ENCODE results near the gene ZNF101. TPM values are rescaled to one million over a fixed set of nuclear protein-coding genes. Genes with fewer than 3 reads are reported as not detected.
"Not testable (repeated sequence)": the region's sequence is repeated elsewhere in the genome, so short reads cannot be mapped to it uniquely, and the experiment has no call there.

Gene ZNF101
- total and polyA plus RNA-seq, 2 donors (not counting 1 experiment from before 2014, with no cell fraction given) = 4.4 to 5.4 TPM

- H3K4me3 ChIP-seq (replicated peaks in 1 of 4; ENCODE audit: control extremely low read depth in 1 of 4, insufficient read depth in 1 of 4, low read depth in 3 of 4, low read length in 4 of 4) = no peak overlapping the region
- no peaks in the 10 kb centered on the region for H4K20me1 ChIP-seq (ENCODE audit: control insufficient read depth, extremely low read depth, insufficient read depth, low read length)
- no peak overlapping the region for H3K4me2 ChIP-seq (ENCODE audit: extremely low read depth, insufficient read depth, low read length)
- no peaks in the 10 kb centered on the region for H3K79me2 ChIP-seq (ENCODE audit: control insufficient read depth, insufficient read depth, low read length)
- H3K27me3 ChIP-seq (ENCODE audit: control insufficient read depth, insufficient read depth, low read length) = no peaks in the 10 kb centered on the region
- H3K36me3 ChIP-seq (ENCODE audit: control insufficient read depth, insufficient read depth, low read length) = no peaks in the 10 kb centered on the region
- no peak overlapping the region for H3K9ac ChIP-seq (ENCODE audit: insufficient read depth, low read length)
- TF ChIP-seq CTCF (conservative IDR thresholded peaks at IDR 0.05 in 1 of 2, IDR thresholded peaks at IDR 0.05 in 1 of 2; ENCODE audit: low read depth in 1 of 2, low read length in 2 of 2) = no peak
- no peak for TF ChIP-seq EZH2 (IDR thresholded peaks at IDR 0.05; ENCODE audit: low read length, missing control alignments)
- H3K4me1 ChIP-seq (ENCODE audit: control insufficient read depth, extremely low read depth, insufficient read depth, low read length) = no peaks in the 10 kb centered on the region
- H3K27ac ChIP-seq (ENCODE audit: insufficient read depth, low read length) = no peak overlapping the region
- no peak for DNase-seq (ENCODE audit: low read depth in 2 of 2)
- H2AFZ ChIP-seq (ENCODE audit: low read length) = no peak overlapping the region
- H3K9me3 ChIP-seq (ENCODE audit: control insufficient read depth, insufficient read depth, low read depth, low read length) = no peaks in the 10 kb centered on the region
Measured at GRCh38 chr19:19687090-19687489, 18.5 kb downstream of the ZNF101 start.

GRCh38 chr19:19689023-19689422 lies 20.4 kb downstream of the ZNF101 start:
- H3K4me3 ChIP-seq (replicated peaks in 1 of 4; ENCODE audit: control extremely low read depth in 1 of 4, insufficient read depth in 1 of 4, low read depth in 3 of 4, low read length in 4 of 4); H3K27me3 ChIP-seq (ENCODE audit: control insufficient read depth, insufficient read depth, low read length); H2AFZ ChIP-seq (ENCODE audit: low read length); DNase-seq (ENCODE audit: low read depth in 2 of 2); H4K20me1 ChIP-seq (ENCODE audit: control insufficient read depth, extremely low read depth, insufficient read depth, low read length); H3K9ac ChIP-seq (ENCODE audit: insufficient read depth, low read length); H3K36me3 ChIP-seq (ENCODE audit: control insufficient read depth, insufficient read depth, low read length); H3K27ac ChIP-seq (ENCODE audit: insufficient read depth, low read length); H3K79me2 ChIP-seq (ENCODE audit: control insufficient read depth, insufficient read depth, low read length); H3K4me1 ChIP-seq (ENCODE audit: control insufficient read depth, extremely low read depth, insufficient read depth, low read length); H3K9me3 ChIP-seq (ENCODE audit: control insufficient read depth, insufficient read depth, low read depth, low read length); H3K4me2 ChIP-seq (ENCODE audit: extremely low read depth, insufficient read depth, low read length): not testable (repeated sequence)

GRCh38 chr19:19691683-19692082 lies 23.0 kb downstream of the ZNF101 start:
- Histone ChIP-seq H3K9ac (ENCODE audit: insufficient read depth, low read length) (no peak overlapping the region), H4K20me1 (ENCODE audit: control insufficient read depth, extremely low read depth, insufficient read depth, low read length) (no peaks in the 10 kb centered on the region), H3K27me3 (ENCODE audit: control insufficient read depth, insufficient read depth, low read length) (no peaks in the 10 kb centered on the region), H3K4me2 (ENCODE audit: extremely low read depth, insufficient read depth, low read length) (no peak overlapping the region), H3K79me2 (ENCODE audit: control insufficient read depth, insufficient read depth, low read length) (no peaks in the 10 kb centered on the region), H3K36me3 (ENCODE audit: control insufficient read depth, insufficient read depth, low read length) (no peaks in the 10 kb centered on the region), H2AFZ (ENCODE audit: low read length) (no peak overlapping the region), H3K4me1 (ENCODE audit: control insufficient read depth, extremely low read depth, insufficient read depth, low read length) (no peaks in the 10 kb centered on the region), H3K9me3 (ENCODE audit: control insufficient read depth, insufficient read depth, low read depth, low read length) (no peaks in the 10 kb centered on the region), H3K4me3 (replicated peaks in 1 of 4; ENCODE audit: control extremely low read depth in 1 of 4, insufficient read depth in 1 of 4, low read depth in 3 of 4, low read length in 4 of 4) (no peak overlapping the region), H3K27ac (ENCODE audit: insufficient read depth, low read length) (no peak overlapping the region)
- no peak for TF ChIP-seq EZH2 (IDR thresholded peaks at IDR 0.05; ENCODE audit: low read length, missing control alignments)
- no peak for TF ChIP-seq CTCF (conservative IDR thresholded peaks at IDR 0.05 in 1 of 2, IDR thresholded peaks at IDR 0.05 in 1 of 2; ENCODE audit: low read depth in 1 of 2, low read length in 2 of 2)
- DNase-seq (ENCODE audit: low read depth in 2 of 2) = no peak

Data from fibroblast of lung (primary cell).